ENCODE data around the gene CNOT4.

- TF ChIP-seq CTCF (conservative IDR thresholded peaks at IDR 0.05 in 1 of 2, IDR thresholded peaks at IDR 0.05 in 1 of 2; ENCODE audit: extremely low read depth in 1 of 2, insufficient read depth in 1 of 2, low read depth in 1 of 2, low read length in 2 of 2) (no peak), EZH2 (IDR thresholded peaks at IDR 0.05; ENCODE audit: borderline replicate concordance, low read length) (no peak)
Measured at GRCh38 chr7:135420786-135421185, 89.1 kb downstream of the CNOT4 start.
